Fibroblast of skin of back (primary cell): ENCODE results near the gene MIAT.
"Not testable (repeated sequence)": the region's sequence is repeated elsewhere in the genome, so short reads cannot be mapped to it uniquely, and the experiment has no call there.

ENCODE experiments used
- DNase-seq: peaks from one replicate; pipeline ENCODE4 v3.0.0-alpha.2; 2013

MIAT gene

GRCh38 chr22:26700886-26701285 lies 43.5 kb downstream of the MIAT start:
- no peak for DNase-seq

GRCh38 chr22:26701323-26701722 lies 43.9 kb downstream of the MIAT start:
- no peak for DNase-seq

GRCh38 chr22:26702906-26703830 lies 45.8 kb downstream of the MIAT start:
- DNase-seq, result peak; percentile 69

- DNase-seq, result not testable (repeated sequence)
Measured at GRCh38 chr22:26705379-26705778, 48.0 kb downstream of the MIAT start.

GRCh38 chr22:26707090-26707489 lies 49.7 kb downstream of the MIAT start:
- DNase-seq, result no peak

- no peak for DNase-seq
Measured at GRCh38 chr22:26707581-26707980, 50.2 kb downstream of the MIAT start.

- DNase-seq, result no peak
Measured at GRCh38 chr22:26708256-26709009, 51.0 kb downstream of the MIAT start.

- peak; percentile 71 for DNase-seq
Measured at GRCh38 chr22:26709617-26710390, 52.4 kb downstream of the MIAT start.

GRCh38 chr22:26711205-26711963 lies 54.0 kb downstream of the MIAT start:
- DNase-seq, result no peak

GRCh38 chr22:26712158-26712557 lies 54.8 kb downstream of the MIAT start:
- DNase-seq, result no peak

- peak; percentile 91 for DNase-seq
Measured at GRCh38 chr22:26713823-26714449, 56.5 kb downstream of the MIAT start.

GRCh38 chr22:26714971-26715370 lies 57.6 kb downstream of the MIAT start:
- no peak for DNase-seq

GRCh38 chr22:26715392-26715936 lies 58.1 kb downstream of the MIAT start:
- DNase-seq, result no peak

- no peak for DNase-seq
Measured at GRCh38 chr22:26718488-26718887, 61.1 kb downstream of the MIAT start.

GRCh38 chr22:26718905-26719304 lies 61.5 kb downstream of the MIAT start:
- peak; percentile 100 for DNase-seq

- DNase-seq, result peak; percentile 87
Measured at GRCh38 chr22:26722159-26722558, 64.8 kb downstream of the MIAT start.

GRCh38 chr22:26724414-26724813 lies 67.0 kb downstream of the MIAT start:
- DNase-seq, result no peak

GRCh38 chr22:26725012-26725676 lies 67.8 kb downstream of the MIAT start:
- DNase-seq, result no peak
